Heart left ventricle (tissue), 13 donors: Measurements from ENCODE around the gene MLXIP.

Experiments used
- CTCF ChIP-seq, 12 donors: fragments of 200-600 bp; sonication (generic) in 4 of 12; IDR thresholded peaks; one replicate each; pipeline versions ENCODE4 v1.5.0 to v1.8.0; 2018 to 2022; ENCODE audit warnings: antibody characterized with exemption in 12 of 12, mild to moderate bottlenecking in 5 of 12
- POLR2A ChIP-seq, 2 donors: fragments of 450-650 bp; IDR thresholded peaks; one replicate each; pipeline ENCODE4 v1.6.1; 2017; ENCODE audit warnings: antibody characterized with exemption in 2 of 2, mild to moderate bottlenecking in 2 of 2, moderate library complexity in 2 of 2
- donor health status: ischemic (EF 13 %, LVEDD 7.1; RV severe dilation, severe dysfunction).
- donor health status: DM: no; HTN: yes; CAD: no.
- donor health status: DM: no; HTN: no; CAD: no.
- donor health status: ischemic (EF 25% LVEDD 6.9; RV normal size, moderate dysfunction).
- donor health status: ischemic (EF 25% LVEDD 5.7; RV mildly dilated, moderate dysfunction).
- donor health status: ischemic (EF 35%, LVEDD 5.7; RV mildly dilated, moderate dysfunction).
- donor health status: nonischemic (EF 11% LVEDD 7.7; RV severe dilation, severe dysfunction).
- donor health status: DM: yes; HTN: yes; CAD: no.
- donor health status: PGD.
- donor health status: ischemic (EF 29% LVEDD 5.4; RV normal size, mild dysfunction).
- donor health status: nonischemic (EF 23%, LVEDD 6.1; RV moderate dilation, normal function).

GRCh38 chr12:122140467-122141257 lies 62.1 kb downstream of the MLXIP start:
- no peak for TF ChIP-seq CTCF (IDR thresholded peaks at IDR 0.05)
- no peak for TF ChIP-seq POLR2A (IDR thresholded peaks at IDR 0.05)
